ENCODE measurements around the gene HDAC4.

DNA sequence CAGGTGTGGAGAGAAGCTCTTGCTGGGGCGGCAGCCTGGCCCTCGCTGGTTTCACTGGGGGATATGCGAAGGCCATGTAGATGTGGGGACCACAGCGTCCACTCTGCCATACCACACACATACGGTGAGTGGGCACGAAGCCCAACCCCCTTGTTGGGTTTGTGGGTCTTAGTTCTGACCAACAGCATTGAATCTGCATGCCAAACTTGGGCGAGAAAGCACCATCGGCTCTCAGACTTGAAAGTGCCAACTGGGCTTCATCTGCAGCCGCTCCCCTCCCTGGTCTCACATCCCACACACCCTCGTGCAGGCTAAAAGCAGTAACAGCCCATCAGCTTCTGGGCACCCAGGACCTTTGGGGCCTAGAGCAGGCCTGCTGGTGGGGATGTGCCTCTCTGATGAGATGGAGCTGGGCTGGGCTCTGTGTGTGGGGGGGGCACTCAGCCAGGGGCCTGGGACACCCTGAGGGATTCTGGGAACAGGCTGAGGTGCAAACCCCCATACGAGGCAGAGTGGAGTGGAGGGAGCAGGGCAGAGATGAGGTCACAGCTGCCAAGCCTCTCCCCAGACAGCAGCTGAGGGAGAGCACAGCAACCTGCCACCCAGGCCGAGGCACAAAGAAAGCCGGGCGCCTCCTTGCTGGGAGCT lies 288.6 kb downstream of the HDAC4 start:
- TF ChIP-seq, protein P1, sequence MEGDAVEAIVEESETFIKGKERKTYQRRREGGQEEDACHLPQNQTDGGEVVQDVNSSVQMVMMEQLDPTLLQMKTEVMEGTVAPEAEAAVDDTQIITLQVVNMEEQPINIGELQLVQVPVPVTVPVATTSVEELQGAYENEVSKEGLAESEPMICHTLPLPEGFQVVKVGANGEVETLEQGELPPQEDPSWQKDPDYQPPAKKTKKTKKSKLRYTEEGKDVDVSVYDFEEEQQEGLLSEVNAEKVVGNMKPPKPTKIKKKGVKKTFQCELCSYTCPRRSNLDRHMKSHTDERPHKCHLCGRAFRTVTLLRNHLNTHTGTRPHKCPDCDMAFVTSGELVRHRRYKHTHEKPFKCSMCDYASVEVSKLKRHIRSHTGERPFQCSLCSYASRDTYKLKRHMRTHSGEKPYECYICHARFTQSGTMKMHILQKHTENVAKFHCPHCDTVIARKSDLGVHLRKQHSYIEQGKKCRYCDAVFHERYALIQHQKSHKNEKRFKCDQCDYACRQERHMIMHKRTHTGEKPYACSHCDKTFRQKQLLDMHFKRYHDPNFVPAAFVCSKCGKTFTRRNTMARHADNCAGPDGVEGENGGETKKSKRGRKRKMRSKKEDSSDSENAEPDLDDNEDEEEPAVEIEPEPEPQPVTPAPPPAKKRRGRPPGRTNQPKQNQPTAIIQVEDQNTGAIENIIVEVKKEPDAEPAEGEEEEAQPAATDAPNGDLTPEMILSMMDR (conservative IDR thresholded peaks at IDR 0.05; ENCODE audit: low read length): no peak
- TF ChIP-seq EZH2phosphoT487 (IDR thresholded peaks at IDR 0.05; ENCODE audit: borderline replicate concordance): no peak

Measured in Loucy (cell line).